ENCODE data around the gene GGNBP2. TPM values are rescaled to one million over a fixed set of nuclear protein-coding genes. Genes with fewer than 3 reads are reported as not detected.

GGNBP2 gene
- total RNA-seq, 1 donor from 2014 or later = 71.2 TPM

GRCh38 chr17:36527621-36528250 is 17.0 kb upstream of the GGNBP2 start:
- Mint-ChIP-seq H3K4me3 (no peak overlapping the region), H3K27ac (no peak overlapping the region), H3K9me3 (no peaks in the 10 kb centered on the region), H3K27me3 (ENCODE audit: low read depth) (no peaks in the 10 kb centered on the region), H3K36me3 (peaks cover 42% of the 10 kb centered on the region), H3K4me1 (no peaks in the 10 kb centered on the region)
- peak in 1 of 2 experiments; percentile 16 for DNase-seq (ENCODE audit: low spot score in 2 of 2, unreplicated experiment in 2 of 2)
- TF ChIP-seq CTCF (IDR thresholded peaks at IDR 0.05; ENCODE audit: unreplicated experiment) = no peak

- Mint-ChIP-seq H3K4me3 (no peak overlapping the region), H3K4me1 (peaks cover 4% of the 10 kb centered on the region), H3K27me3 (ENCODE audit: low read depth) (no peaks in the 10 kb centered on the region), H3K27ac (no peak overlapping the region), H3K9me3 (no peaks in the 10 kb centered on the region), H3K36me3 (peaks cover 36% of the 10 kb centered on the region)
- no peak for TF ChIP-seq CTCF (IDR thresholded peaks at IDR 0.05; ENCODE audit: unreplicated experiment)
- DNase-seq (ENCODE audit: low spot score in 2 of 2, unreplicated experiment in 2 of 2) = no peak
These were observed 15.6 kb upstream of the GGNBP2 start for GRCh38 chr17:36529121-36529520.

GRCh38 chr17:36532435-36532975 is 12.2 kb upstream of the GGNBP2 start:
- DNase-seq (ENCODE audit: low spot score in 2 of 2, unreplicated experiment in 2 of 2) = no peak
- H3K27me3 Mint-ChIP-seq (ENCODE audit: low read depth) = no peaks in the 10 kb centered on the region
- peaks cover 9% of the 10 kb centered on the region for H3K4me1 Mint-ChIP-seq
- TF ChIP-seq CTCF (IDR thresholded peaks at IDR 0.05; ENCODE audit: unreplicated experiment) = no peak
- H3K27ac Mint-ChIP-seq = no peak overlapping the region
- H3K9me3 Mint-ChIP-seq = no peaks in the 10 kb centered on the region
- peaks cover 16% of the 10 kb centered on the region for H3K36me3 Mint-ChIP-seq
- H3K4me3 Mint-ChIP-seq = peak overlapping the region; percentile 38

GRCh38 chr17:36533935-36534839 is 10.5 kb upstream of the GGNBP2 start:
- Mint-ChIP-seq H3K4me3 (peak overlapping the region; percentile 93), H3K36me3 (peaks cover 10% of the 10 kb centered on the region), H3K4me1 (peaks cover 9% of the 10 kb centered on the region), H3K27me3 (ENCODE audit: low read depth) (no peaks in the 10 kb centered on the region), H3K27ac (peak overlapping the region; percentile 99), H3K9me3 (no peaks in the 10 kb centered on the region)
- peak; percentile 35 to 69 for DNase-seq (ENCODE audit: low spot score in 2 of 2, unreplicated experiment in 2 of 2)
- peak; percentile 58 for TF ChIP-seq CTCF (IDR thresholded peaks at IDR 0.05; ENCODE audit: unreplicated experiment)

GRCh38 chr17:36534840-36535668 is 9.7 kb upstream of the GGNBP2 start, which contains the start of the genes MYO19 and PIGW:
MYO19 (minus strand) TSS chr17:36534868; CDS start chr17:36532538, 2,330 bp downstream.
PIGW (plus strand) TSS chr17:36534987; CDS start chr17:36537102, 2,115 bp downstream.
- TF ChIP-seq CTCF (IDR thresholded peaks at IDR 0.05; ENCODE audit: unreplicated experiment) = no peak
- DNase-seq (ENCODE audit: low spot score in 2 of 2, unreplicated experiment in 2 of 2) = peak; percentile 75 to 87
- no peaks in the 10 kb centered on the region for H3K27me3 Mint-ChIP-seq (ENCODE audit: low read depth)
- peaks cover 10% of the 10 kb centered on the region for H3K36me3 Mint-ChIP-seq
- peak within 1 kb of the TSS; percentile 93 for H3K4me3 Mint-ChIP-seq
- H3K9me3 Mint-ChIP-seq = no peaks in the 10 kb centered on the region
- H3K4me1 Mint-ChIP-seq = peaks cover 9% of the 10 kb centered on the region
- peak within 1 kb of the TSS; percentile 99 for H3K27ac Mint-ChIP-seq
